GM12892 (cell line): ENCODE measurements around the gene RORB.

Experiments
- POLR2A ChIP-seq: IDR thresholded peaks from 2 replicates; pipeline ENCODE4 v1.6.1; 2011; ENCODE audit warnings: low read depth, low read length, control low read depth
- POLR2AphosphoS5 ChIP-seq: IDR thresholded peaks from 2 replicates; pipeline ENCODE4 v1.6.1; 2011; ENCODE audit warnings: low read depth, low read length, control low read depth
- TAF1 ChIP-seq: IDR thresholded peaks from 2 replicates; pipeline ENCODE4 v1.6.1; 2011; ENCODE audit warnings: low read depth, mild to moderate bottlenecking, control low read depth, low read length, borderline replicate concordance

DNA sequence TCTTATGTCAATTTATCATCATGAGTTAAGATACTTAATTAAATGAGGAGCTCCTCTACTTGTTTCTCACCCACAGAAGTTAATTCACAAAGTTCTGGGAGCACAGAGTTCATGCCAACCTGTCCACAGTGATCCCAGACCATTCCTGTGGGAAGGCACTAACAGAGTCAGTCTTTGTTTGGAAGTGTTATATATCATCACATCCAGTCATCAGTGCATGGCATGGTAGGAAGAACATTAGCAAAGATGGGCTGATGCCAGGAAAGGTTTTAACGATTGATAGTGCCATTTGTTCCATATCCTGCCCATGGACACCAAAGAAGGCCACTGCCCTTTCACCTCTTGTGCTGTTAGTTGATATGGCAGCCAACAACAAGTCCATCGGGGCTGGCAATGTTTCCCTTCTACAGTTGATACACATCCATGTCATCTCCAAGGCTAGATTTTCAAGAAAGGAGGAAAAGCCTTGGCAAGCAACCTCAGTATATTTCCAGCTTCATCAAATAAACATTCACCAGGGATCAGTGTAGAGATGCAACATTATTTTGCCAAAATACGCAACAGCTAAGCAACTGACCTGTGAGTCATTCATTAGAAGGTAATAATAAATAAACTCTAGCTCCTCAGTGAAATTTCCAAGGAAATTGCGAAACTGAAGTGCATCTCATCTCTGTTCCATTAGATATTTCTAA is 169.6 kb downstream of the RORB start:
- TF ChIP-seq POLR2A (no peak), TAF1 (no peak), POLR2AphosphoS5 (no peak)
